IMR-90 (cell line): ENCODE data around the gene HNRNPUL1. TPM values are rescaled to one million over a fixed set of nuclear protein-coding genes. Genes with fewer than 3 reads are reported as not detected.

Experiments used
- ATAC-seq: fragments of 200-7000 bp; cut with Tn5 transposase; 2 replicates; pipeline ENCODE4 v1.9.1; 2020; ENCODE audit warnings: low read depth, mild to moderate bottlenecking, moderate library complexity
- BruUV-seq: library from RNA; stranded (reverse); fragments of 400-500 nt; replicated peaks from 2 replicates; lab custom pipeline; 2021; lab: Mats Ljungman, UMichigan
- CTCF ChIA-PET: fragments of 300-600 bp; formaldehyde crosslinking; extraction: SDS; loops from one replicate; lab custom pipeline; 2021; ENCODE audit warnings: antibody characterized with exemption; lab: Yijun Ruan, JAX
- POLR2A ChIA-PET: fragments of 300-600 bp; sonication (Branson Sonifier 250); formaldehyde crosslinking; loops from one replicate; lab custom pipeline; 2022; ENCODE audit warnings: antibody characterized with exemption; ENCODE audit not compliant: unreplicated experiment; lab: Charles Lee
- DNase-seq: peaks from one replicate; pipeline ENCODE4 v3.0.0; 2013
- H2AFZ ChIP-seq: replicated peaks from 2 replicates; pipeline ENCODE3; 2013; ENCODE audit warnings: low read length, mild to moderate bottlenecking; ENCODE audit not compliant: poor library complexity
- H2AK5ac ChIP-seq: 2 replicates; pipeline ENCODE4 v1.6.1; 2013; ENCODE audit warnings: low read depth, low read length, inconsistent platforms
- H2AK9ac ChIP-seq: replicated peaks from 2 replicates; pipeline ENCODE3; 2013; ENCODE audit warnings: mild to moderate bottlenecking, low read depth, low read length, moderate library complexity; ENCODE audit not compliant: poor library complexity
- H2BK120ac ChIP-seq: 2 replicates; pipeline ENCODE4 v1.6.1; 2013; ENCODE audit warnings: low read depth, low read length, inconsistent platforms
- H2BK15ac ChIP-seq: 3 replicates; pipeline ENCODE4 v1.6.1; 2013; ENCODE audit warnings: low read depth, low read length, inconsistent platforms
- H2BK20ac ChIP-seq: 2 replicates; pipeline ENCODE4 v1.6.1; 2013; ENCODE audit warnings: low read depth, mild to moderate bottlenecking, inconsistent platforms, low read length, moderate library complexity
- H2BK5ac ChIP-seq: 2 replicates; pipeline ENCODE4 v1.6.1; 2013; ENCODE audit warnings: mild to moderate bottlenecking, low read depth, low read length, inconsistent platforms; ENCODE audit not compliant: poor library complexity, severe bottlenecking
- H3K14ac ChIP-seq: replicated peaks from 2 replicates; pipeline ENCODE4 v1.6.1; 2013; ENCODE audit warnings: low read depth, low read length, inconsistent platforms
- H3K18ac ChIP-seq: 2 replicates; pipeline ENCODE4 v1.6.1; 2013; ENCODE audit warnings: low read depth, low read length, control low read depth
- H3K23ac ChIP-seq: 2 replicates; pipeline ENCODE4 v1.6.1; 2013; ENCODE audit warnings: low read depth, low read length, inconsistent platforms
- H3K27ac ChIP-seq: 2 replicates; pipeline ENCODE4 v1.5.1; 2013; ENCODE audit warnings: mild to moderate bottlenecking, control low read depth, low read length; ENCODE audit not compliant: insufficient read depth
- H3K27me3 ChIP-seq: 2 replicates; pipeline ENCODE4 v1.6.1; 2013; ENCODE audit warnings: low read length; ENCODE audit not compliant: control insufficient read depth, insufficient read depth
- H3K36me3 ChIP-seq: 2 replicates; pipeline ENCODE4 v1.6.1; 2013; ENCODE audit warnings: low read length, mixed read lengths; ENCODE audit not compliant: control insufficient read depth, insufficient read depth
- H3K4ac ChIP-seq: 2 replicates; pipeline ENCODE4 v1.6.1; 2013; ENCODE audit warnings: low read depth, low read length, inconsistent platforms
- H3K4me1 ChIP-seq: 2 replicates; pipeline ENCODE4 v1.6.1; 2013; ENCODE audit warnings: low read length, mixed read lengths; ENCODE audit not compliant: control insufficient read depth, insufficient read depth
- H3K4me2 ChIP-seq: 2 replicates; pipeline ENCODE4 v1.6.1; 2013; ENCODE audit warnings: low read depth, mild to moderate bottlenecking, control low read depth, low read length, moderate library complexity
- H3K4me3 ChIP-seq: 2 replicates; pipeline ENCODE4 v1.5.1; 2013; ENCODE audit warnings: low read depth, mild to moderate bottlenecking, control low read depth, low read length, moderate library complexity; ENCODE audit not compliant: insufficient read depth
- H3K56ac ChIP-seq: 2 replicates; pipeline ENCODE4 v1.6.1; 2013; ENCODE audit warnings: low read length, inconsistent platforms; ENCODE audit not compliant: insufficient read depth; ENCODE audit errors: extremely low read depth
- H3K79me1 ChIP-seq, 2 experiments: 2 replicates each; pipeline ENCODE4 v1.6.1; 2013; ENCODE audit warnings: low read length in 2 of 2, inconsistent platforms in 1 of 2, low read depth in 1 of 2
- H3K9ac ChIP-seq: 2 replicates; pipeline ENCODE4 v1.6.1; 2013; ENCODE audit warnings: low read depth, low read length, control low read depth
- H3K9me1 ChIP-seq: 2 replicates; pipeline ENCODE4 v1.6.1; 2013; ENCODE audit warnings: low read length, inconsistent platforms; ENCODE audit not compliant: insufficient read depth
- H3K9me3 ChIP-seq: 2 replicates; pipeline ENCODE4 v1.6.1; 2013; ENCODE audit warnings: low read length; ENCODE audit not compliant: control insufficient read depth, insufficient read depth
- H4K20me1 ChIP-seq: 2 replicates; pipeline ENCODE4 v1.6.1; 2013; ENCODE audit warnings: low read length, inconsistent platforms; ENCODE audit not compliant: insufficient read depth
- H4K5ac ChIP-seq: 2 replicates; pipeline ENCODE4 v1.6.1; 2013; ENCODE audit warnings: mild to moderate bottlenecking, low read depth, low read length, control low read depth
- H4K8ac ChIP-seq, 2 experiments: 2 replicates each; pipeline ENCODE4 v1.6.1; 2013; ENCODE audit warnings: low read depth in 2 of 2, low read length in 2 of 2, control low read depth in 1 of 2, inconsistent platforms in 1 of 2
- H4K91ac ChIP-seq: 2 replicates; pipeline ENCODE4 v1.6.1; 2013; ENCODE audit warnings: low read depth, low read length, inconsistent platforms; ENCODE audit not compliant: insufficient read depth
- BHLHE40 ChIP-seq: fragments of 150-350 bp; IDR thresholded peaks from 2 replicates; pipeline ENCODE4 v1.6.1; 2016; ENCODE audit warnings: mild to moderate bottlenecking, low read depth, low read length
- CEBPB ChIP-seq: IDR thresholded peaks from 2 replicates; pipeline ENCODE4 v1.6.1; 2012; ENCODE audit warnings: low read depth, low read length, improper control_type of control experiment
- CHD1 ChIP-seq: IDR thresholded peaks from 2 replicates; pipeline ENCODE4 v1.6.1; 2012; ENCODE audit warnings: low read depth, low read length, improper control_type of control experiment
- CTCF ChIP-seq: conservative IDR thresholded peaks from 2 replicates; pipeline ENCODE4 v1.5.1; 2012; ENCODE audit warnings: mild to moderate bottlenecking, low read depth, low read length, improper control_type of control experiment
- ELK1 ChIP-seq: fragments of 150-350 bp; IDR thresholded peaks from 2 replicates; pipeline ENCODE4 v1.6.1; 2016; ENCODE audit warnings: low read depth, mild to moderate bottlenecking, low read length, moderate library complexity, borderline replicate concordance
- FOS ChIP-seq: fragments of 150-350 bp; IDR thresholded peaks from 2 replicates; pipeline ENCODE4 v1.6.1; 2016; ENCODE audit warnings: low read depth, low read length
- MAFK ChIP-seq: IDR thresholded peaks from 2 replicates; pipeline ENCODE4 v1.6.1; 2012; ENCODE audit warnings: low read depth, low read length, improper control_type of control experiment
- MAZ ChIP-seq: IDR thresholded peaks from 2 replicates; pipeline ENCODE4 v1.6.1; 2012; ENCODE audit warnings: low read depth, mild to moderate bottlenecking, low read length, improper control_type of control experiment, moderate library complexity, borderline replicate concordance
- MXI1 ChIP-seq: IDR thresholded peaks from 2 replicates; pipeline ENCODE4 v1.6.1; 2012; ENCODE audit warnings: low read depth, mild to moderate bottlenecking, low read length, moderate library complexity, borderline replicate concordance
- POLR2A ChIP-seq: IDR thresholded peaks from 2 replicates; pipeline ENCODE4 v1.6.1; 2012; ENCODE audit warnings: mild to moderate bottlenecking, low read depth, low read length
- RAD21 ChIP-seq: IDR thresholded peaks from 2 replicates; pipeline ENCODE4 v1.6.1; 2012; ENCODE audit warnings: low read length, improper control_type of control experiment
- RCOR1 ChIP-seq: IDR thresholded peaks from 2 replicates; pipeline ENCODE4 v1.6.1; 2012; ENCODE audit warnings: mild to moderate bottlenecking, low read length, improper control_type of control experiment; ENCODE audit not compliant: insufficient replicate concordance
- RFX5 ChIP-seq: IDR thresholded peaks from 2 replicates; pipeline ENCODE4 v1.8.0; 2012; ENCODE audit warnings: low read depth, mild to moderate bottlenecking, low read length, moderate library complexity
- SMC3 ChIP-seq: fragments of 150-350 bp; IDR thresholded peaks from 2 replicates; pipeline ENCODE4 v1.6.1; 2016; ENCODE audit warnings: low read depth, mild to moderate bottlenecking, antibody characterized with exemption, low read length, moderate library complexity
- dilution Hi-C: fragments of 300-500 bp; cut with HindIII; formaldehyde crosslinking; loops from one replicate; pipeline ENCODE4 v1.14.3; 2018; ENCODE audit warnings: low sequenced_read_pairs; ENCODE audit not compliant: unreplicated experiment
- in situ Hi-C: fragments of 300-500 bp; cut with MboI; formaldehyde crosslinking; loops from 3 replicates; pipeline ENCODE4 v1.14.3; 2019; ENCODE audit warnings: low sequenced_read_pairs, inconsistent platforms, mixed read lengths
- intact Hi-C: fragments of 100-400 bp; cut with micrococcal nuclease; formaldehyde crosslinking; loops from 2 replicates; pipeline ENCODE4 v1.10.0; 2022
- polyA plus RNA-seq, 3 experiments: library from polyadenylated mRNA; depleted of rRNA; stranded (reverse); fragments of >200 nt; gene quantifications; 2 replicates each; pipeline ENCODE4 v1.2.3, GENCODE V29; 2012; ENCODE audit warnings: low replicate concordance in 1 of 3
- total RNA-seq: library from RNA; depleted of rRNA; stranded (reverse); fragments of >200 nt; gene quantifications from 2 replicates; pipeline ENCODE4 v1.2.3, GENCODE V29; 2012
- TF ChIP-seq, protein P1 (sequence below): fragments of 150-350 bp; IDR thresholded peaks from 2 replicates; pipeline ENCODE4 v1.6.1; 2017; ENCODE audit warnings: mild to moderate bottlenecking, antibody characterized with exemption, low read length, low read depth

HNRNPUL1 gene
- total and polyA plus RNA-seq, 2 of the 4 experiments (the other 2 are of a cell fraction), result 50.7 to 67.3 TPM

DNA sequence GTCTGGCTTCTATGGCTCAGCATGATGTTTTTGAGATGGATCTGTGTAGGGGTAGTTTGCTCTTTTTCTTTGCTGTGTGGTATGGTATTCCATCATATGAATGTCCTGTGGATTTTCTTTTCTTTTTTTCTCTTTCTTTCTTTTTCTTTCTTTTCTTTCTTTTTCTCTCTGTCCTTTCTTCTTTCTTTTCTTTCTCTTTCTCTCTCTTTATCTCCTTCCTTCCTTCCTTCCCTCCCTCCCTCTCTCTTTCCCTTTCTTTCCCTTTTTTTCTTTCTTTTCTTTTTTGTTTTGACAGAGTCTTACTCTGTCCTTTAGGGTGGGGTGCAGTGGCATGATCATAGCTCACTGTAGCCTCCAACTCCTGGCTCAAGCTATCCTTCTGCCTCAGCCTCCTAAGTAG is 9.0 kb upstream of the HNRNPUL1 start:
- H2AK9ac ChIP-seq, result no peak overlapping the region
- no peak overlapping the region for H4K8ac ChIP-seq
- ATAC-seq (no peak), DNase-seq (no peak)
- H3K4me3 ChIP-seq, result no peak overlapping the region
- ChIA-PET CTCF (interaction anchor here (0.5 to 0.6 kb wide), 2 partner anchors 50 to 100 kb away, joined by 3 read pairs; no protein-coding TSS in a partner anchor), POLR2A (interaction anchor here (0.7 kb wide), 1 partner anchor 108 kb away, joined by 4 read pairs; no protein-coding TSS in a partner anchor)
- no peak overlapping the region for H2BK5ac ChIP-seq
- no peak overlapping the region for H2BK20ac ChIP-seq
- BruUV-seq, result no TSS peak
- in situ Hi-C loops, result loop anchor here (25.0 kb wide), 1 partner anchor 593 kb away; no protein-coding TSS in a partner anchor
- H3K36me3 ChIP-seq, result peaks cover 78% of the 10 kb centered on the region
- H3K9ac ChIP-seq, result no peak overlapping the region
- H4K91ac ChIP-seq, result no peak overlapping the region
- H3K9me3 ChIP-seq, result no peaks in the 10 kb centered on the region
- intact Hi-C loops, result no loop called here
- H2BK15ac ChIP-seq, result no peak overlapping the region
- peak overlapping the region; percentile 4; the same call in 1 of the 2 replicates for H4K5ac ChIP-seq
- H3K4me2 ChIP-seq, result no peak overlapping the region
- H3K4me1 ChIP-seq, result no peaks in the 10 kb centered on the region
- peaks cover 31% of the 10 kb centered on the region for H4K20me1 ChIP-seq
- H3K79me1 ChIP-seq, result peaks cover 31 to 66% of the 10 kb centered on the region in 2 experiments
- no peak overlapping the region for H2BK120ac ChIP-seq
- H3K27ac ChIP-seq, result no peak overlapping the region
- no peak overlapping the region for H2AFZ ChIP-seq
- 0 out of 2 replicates have a peak, but pooled peaks cover 4% of the 10 kb centered on the region for H3K9me1 ChIP-seq
- no peak overlapping the region for H3K18ac ChIP-seq
- H3K27me3 ChIP-seq, result no peaks in the 10 kb centered on the region
- dilution Hi-C loops, result no loop called here
- H3K23ac ChIP-seq, result no peak overlapping the region
- no peak overlapping the region for H3K14ac ChIP-seq
- TF ChIP-seq ELK1 (no peak), CTCF (no peak), FOS (no peak), CEBPB (no peak), MAFK (no peak), POLR2A (no peak), MAZ (no peak), RFX5 (no peak), CHD1 (no peak), MXI1 (no peak), RCOR1 (no peak), RAD21 (no peak), BHLHE40 (no peak), SMC3 (no peak)
- TF ChIP-seq, protein P1, sequence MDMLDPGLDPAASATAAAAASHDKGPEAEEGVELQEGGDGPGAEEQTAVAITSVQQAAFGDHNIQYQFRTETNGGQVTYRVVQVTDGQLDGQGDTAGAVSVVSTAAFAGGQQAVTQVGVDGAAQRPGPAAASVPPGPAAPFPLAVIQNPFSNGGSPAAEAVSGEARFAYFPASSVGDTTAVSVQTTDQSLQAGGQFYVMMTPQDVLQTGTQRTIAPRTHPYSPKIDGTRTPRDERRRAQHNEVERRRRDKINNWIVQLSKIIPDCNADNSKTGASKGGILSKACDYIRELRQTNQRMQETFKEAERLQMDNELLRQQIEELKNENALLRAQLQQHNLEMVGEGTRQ, result no peak
- no peak overlapping the region for H3K4ac ChIP-seq
- no peak overlapping the region for H3K56ac ChIP-seq
- no peak overlapping the region for H2AK5ac ChIP-seq
